Limb (tissue), 2 donors: Measurements from ENCODE around the gene PHF3.

ENCODE experiments used
- DNase-seq, 2 donors: peaks; one replicate each; pipeline ENCODE4 v3.0.0-alpha.2; 2016; ENCODE audit errors: extremely low spot score in 2 of 2

The PHF3 gene

GRCh38 chr6:63649269-63649668 lies 13.7 kb downstream of the PHF3 start:
- no peak for DNase-seq

GRCh38 chr6:63649847-63650265 lies 14.3 kb downstream of the PHF3 start:
- no peak for DNase-seq

DNA sequence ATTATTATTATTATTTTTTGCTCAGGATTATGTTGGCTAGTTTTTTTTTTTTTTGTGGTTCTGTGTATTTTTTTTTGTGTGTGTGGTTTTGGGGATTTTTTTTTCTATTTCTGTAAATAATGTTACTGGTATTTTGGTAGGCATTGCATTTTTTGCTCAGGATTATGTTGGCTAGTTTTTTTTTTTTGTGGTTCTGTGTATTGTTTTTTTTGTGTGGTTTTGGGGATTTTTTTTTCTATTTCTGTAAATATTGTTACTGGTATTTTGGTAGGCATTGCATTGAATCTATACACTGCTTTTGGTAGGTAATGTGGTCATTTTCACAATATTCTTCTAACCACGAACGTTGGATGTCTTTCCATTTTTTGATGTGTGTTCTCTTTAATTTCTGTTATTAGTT lies 17.4 kb downstream of the PHF3 start:
- DNase-seq, result no peak

- no peak for DNase-seq
Observed at GRCh38 chr6:63660757-63661156, 25.2 kb downstream of the PHF3 start.

- no peak for DNase-seq
Observed at GRCh38 chr6:63661769-63662168, 26.2 kb downstream of the PHF3 start.

DNA sequence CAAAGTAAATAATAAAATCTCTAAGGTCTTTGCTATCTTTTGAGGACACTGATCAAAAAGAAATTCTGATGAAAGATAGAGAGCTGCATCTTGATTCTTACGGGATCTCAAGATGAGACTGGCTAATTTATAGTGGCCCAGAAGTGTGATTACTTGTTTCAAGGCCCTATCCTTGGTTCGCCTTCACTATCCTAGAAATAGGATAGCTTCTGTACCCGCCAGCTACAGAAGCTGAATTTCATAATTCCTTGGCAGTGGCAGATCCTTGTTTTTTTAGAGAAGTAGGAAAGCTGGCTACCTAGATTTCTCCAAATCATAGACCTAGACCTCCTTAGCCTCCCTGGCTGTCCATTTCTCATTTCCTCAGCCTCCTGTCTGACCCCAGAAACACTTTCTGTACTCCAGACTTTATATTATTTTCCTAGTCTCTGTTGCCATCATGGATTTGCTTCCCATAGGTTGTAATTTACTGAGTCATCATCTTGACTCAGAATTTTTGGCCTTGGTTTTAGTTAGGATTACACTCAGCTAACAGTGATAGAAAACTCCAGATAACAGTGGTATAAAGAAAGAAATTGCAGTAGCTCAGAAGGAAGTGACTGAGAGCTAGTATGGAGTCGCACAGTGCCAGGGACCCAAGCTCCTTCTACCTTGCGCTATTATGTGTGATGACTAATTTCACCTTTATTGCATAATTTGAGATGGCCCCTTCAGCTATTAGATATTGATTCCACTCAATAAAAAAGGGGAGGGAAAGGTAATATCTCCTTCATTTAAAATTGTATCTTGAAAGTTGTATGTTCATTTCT lies 27.7 kb downstream of the PHF3 start:
- no peak for DNase-seq

- DNase-seq, result no peak
Observed at GRCh38 chr6:63663956-63664281, 28.3 kb downstream of the PHF3 start.

GRCh38 chr6:63671098-63671754 lies 35.6 kb downstream of the PHF3 start:
- no peak for DNase-seq

DNA sequence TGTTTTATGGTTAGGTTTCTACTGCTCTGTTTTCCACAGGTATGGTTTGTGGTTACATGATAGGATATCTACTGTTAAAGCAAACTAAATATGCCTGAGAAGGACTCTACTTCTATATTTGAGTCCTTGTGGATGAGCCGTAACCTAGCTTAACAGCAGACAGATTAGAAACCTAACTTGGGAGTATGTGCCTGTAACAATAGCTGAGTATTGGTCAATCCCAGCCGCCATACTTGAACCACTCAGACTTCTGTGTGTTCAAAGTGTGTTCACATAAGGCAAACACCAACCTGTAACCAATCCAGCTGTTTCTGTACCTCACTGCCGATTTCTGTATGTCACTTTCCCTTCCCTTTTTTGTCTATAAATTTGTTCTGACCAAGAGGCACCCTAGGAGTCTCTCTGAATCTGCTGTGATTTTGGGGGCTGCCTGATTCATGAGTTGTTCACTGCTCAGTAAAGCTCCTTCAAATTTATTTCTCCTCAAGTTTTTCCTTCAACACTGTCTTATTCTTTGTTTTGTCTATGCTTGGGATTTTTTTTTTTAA lies 37.1 kb downstream of the PHF3 start:
- DNase-seq, result no peak

DNA sequence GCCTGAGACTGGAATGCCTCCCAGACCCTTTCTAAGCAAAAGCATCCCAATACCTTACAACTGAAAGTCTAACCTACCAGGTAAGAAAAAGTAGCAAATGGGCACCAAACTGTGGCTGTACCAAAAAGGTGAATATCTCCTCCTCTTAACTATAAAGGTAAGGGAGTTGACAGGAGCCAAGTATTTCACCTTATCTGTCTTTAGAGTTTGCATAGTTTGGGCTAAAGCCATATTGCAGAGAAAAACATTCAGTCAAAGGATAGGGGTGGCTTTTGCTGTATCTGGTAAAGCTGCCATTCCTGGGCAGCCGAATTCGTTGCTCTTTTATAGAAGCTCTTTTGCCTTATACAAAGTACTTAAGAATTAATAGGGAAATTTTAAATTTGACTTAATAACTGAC lies 38.1 kb downstream of the PHF3 start:
- DNase-seq, result no peak

DNA sequence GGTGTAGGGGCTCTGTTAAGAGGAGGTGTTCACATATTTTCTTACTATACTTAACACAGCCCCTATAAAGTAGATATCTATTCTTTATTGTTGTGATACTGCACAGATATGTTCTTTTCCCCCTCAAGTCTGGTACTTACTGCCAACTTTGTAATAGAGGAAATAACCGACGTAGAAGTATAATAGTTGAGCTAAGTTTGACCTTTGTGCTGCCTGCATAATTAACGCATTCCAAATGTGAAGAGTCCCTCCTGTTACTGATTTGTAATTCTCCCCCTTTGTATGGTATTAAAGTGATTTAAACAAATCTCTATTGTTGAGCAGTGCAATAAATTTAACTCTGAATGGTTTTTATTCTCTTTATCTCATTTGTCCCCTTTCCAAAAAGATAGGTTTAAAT lies 39.0 kb downstream of the PHF3 start:
- DNase-seq, result no peak

GRCh38 chr6:63675138-63675537 lies 39.5 kb downstream of the PHF3 start:
- no peak for DNase-seq

DNA sequence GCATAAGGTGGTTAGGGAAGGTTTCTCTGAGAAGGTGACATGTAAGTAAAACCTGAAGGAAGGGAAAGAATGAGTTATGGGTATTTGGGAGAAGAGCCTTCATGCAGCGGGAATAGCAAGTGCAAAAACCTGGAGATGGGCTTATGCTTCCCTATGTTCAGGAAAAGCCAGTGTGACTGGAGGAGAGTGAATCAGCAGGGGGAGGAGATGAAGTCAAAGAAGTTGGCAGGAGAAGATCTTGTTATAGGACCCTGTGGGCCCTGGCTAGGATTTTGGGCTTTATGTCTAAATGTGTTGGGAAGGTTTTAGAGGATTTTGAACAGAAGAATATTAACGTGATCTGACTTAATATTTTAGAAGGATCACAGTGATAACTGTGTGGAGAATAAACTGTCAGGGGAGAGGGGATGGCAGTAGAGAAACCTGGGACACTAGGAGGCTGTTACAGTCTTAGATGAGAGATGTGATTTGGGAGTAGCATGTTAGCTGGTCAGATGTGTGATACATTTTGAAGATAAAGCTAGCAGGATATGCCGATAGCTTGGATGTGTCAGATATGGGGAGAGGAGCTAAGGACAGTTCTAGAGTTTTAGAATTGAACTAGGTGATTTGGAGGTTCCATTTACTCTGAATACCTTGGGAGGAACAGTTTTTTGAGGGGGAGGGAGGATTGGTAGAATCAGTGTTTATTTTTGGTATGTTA lies 41.0 kb downstream of the PHF3 start:
- DNase-seq, result no peak

GRCh38 chr6:63677282-63677681 lies 41.7 kb downstream of the PHF3 start:
- no peak for DNase-seq

DNA sequence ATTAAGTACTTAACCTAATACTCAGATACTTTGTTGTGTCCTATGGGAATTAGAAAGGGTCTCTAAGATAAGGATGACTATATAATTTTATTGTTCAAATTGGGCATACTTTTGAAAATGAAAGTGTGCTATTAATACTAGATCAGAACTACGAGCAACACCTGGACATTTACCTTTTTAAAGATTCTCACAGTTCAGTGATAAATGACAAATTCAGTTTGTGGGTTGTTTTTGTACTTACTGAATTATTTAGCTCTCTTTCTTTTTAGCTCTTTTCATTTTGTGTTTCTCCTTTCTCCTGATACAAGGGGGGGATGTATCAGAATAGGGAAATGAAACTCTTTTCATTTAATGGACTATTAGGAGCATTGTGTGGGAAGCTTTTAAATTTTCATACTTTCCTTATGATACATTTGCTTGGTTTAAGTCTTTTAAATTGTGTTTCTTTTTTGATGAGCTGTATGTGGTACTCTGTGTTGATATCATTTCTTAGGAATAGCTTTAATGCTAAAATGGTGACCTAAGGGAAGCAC lies 47.5 kb downstream of the PHF3 start:
- no peak for DNase-seq

GRCh38 chr6:63685446-63686379 lies 50.1 kb downstream of the PHF3 start:
- no peak for DNase-seq

GRCh38 chr6:63689421-63689820 lies 53.8 kb downstream of the PHF3 start:
- no peak for DNase-seq

- DNase-seq, result no peak
Observed at GRCh38 chr6:63690221-63690620, 54.6 kb downstream of the PHF3 start.

- no peak for DNase-seq
Observed at GRCh38 chr6:63705707-63706106, 70.1 kb downstream of the PHF3 start.

DNA sequence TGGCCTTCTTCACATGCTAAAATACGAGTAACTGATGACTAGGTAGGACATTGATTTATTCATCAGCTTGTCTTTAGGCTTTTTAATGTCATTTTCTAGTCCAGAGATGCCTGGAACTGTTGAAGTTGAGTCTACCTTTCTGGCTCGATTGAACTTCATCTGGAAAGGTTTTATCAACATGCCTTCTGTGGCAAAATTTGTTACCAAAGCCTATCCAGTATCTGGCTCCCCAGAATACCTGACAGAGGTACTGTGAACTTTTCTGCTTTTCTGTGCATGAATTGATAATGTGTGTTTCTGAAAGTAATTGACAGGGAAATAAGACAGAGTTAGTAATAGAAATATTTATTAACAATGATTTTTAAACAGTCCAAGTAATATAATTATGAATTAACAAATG lies 71.0 kb downstream of the PHF3 start:
- no peak for DNase-seq

DNA sequence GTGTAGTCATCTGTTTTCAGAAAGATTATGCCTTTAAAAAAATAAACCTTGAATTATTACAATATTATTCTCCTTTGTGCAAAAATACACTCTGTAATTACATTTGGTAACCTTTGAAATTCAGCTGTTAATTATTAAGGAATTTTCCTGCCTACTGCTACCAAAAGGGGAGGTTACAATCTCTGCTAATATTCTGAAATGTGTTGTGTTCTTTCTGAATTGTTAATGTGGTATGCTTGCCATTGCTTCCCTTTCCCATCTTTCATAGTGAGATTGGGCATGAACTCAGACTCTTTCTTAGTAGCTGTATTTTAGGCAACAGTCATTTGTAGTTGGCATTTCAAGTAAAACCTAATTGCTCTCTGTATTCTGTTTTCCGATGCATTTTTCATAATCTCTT lies 73.0 kb downstream of the PHF3 start:
- DNase-seq, result no peak
